Measurements from ENCODE around the gene PROCR. TPM values are rescaled to one million over a fixed set of nuclear protein-coding genes. Genes with fewer than 3 reads are reported as not detected.
"Not testable (repeated sequence)": the region's sequence is repeated elsewhere in the genome, so short reads cannot be mapped to it uniquely, and the experiment has no call there.

Gene PROCR
- total RNA-seq, 4 donors from 2014 or later: 18.3 to 74.7 (median 38.1) TPM

DNA sequence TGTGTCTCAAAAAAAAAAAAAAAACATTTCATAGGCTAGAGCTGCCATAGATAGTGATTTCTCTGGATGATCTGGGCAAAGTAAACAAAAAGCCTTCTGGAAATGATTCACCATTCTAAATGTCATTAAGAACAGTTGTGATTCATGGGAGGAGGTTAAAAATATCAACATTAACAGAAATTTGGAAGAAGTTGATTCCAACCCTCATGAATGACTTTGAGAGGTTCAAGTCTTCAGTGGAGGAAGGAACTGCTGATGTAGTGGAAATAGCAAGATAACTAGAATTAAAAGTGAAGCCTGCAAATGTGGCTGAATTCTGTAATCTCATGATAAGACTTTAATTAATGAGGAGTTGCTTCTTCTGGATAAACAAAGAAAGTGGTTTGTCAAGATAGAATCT lies 27.9 kb downstream of the PROCR start:
- Histone ChIP-seq H3K36me3 (peaks cover 0 to 6% (median 0%) of the 10 kb centered on the region in 4 donors), H3K9me3 (peaks cover 0 to 27% (median 13%) of the 10 kb centered on the region in 4 donors), H3K4me1 (no peaks in the 10 kb centered on the region), H3K4me3 (no peak overlapping the region), H3K27me3 (no peaks in the 10 kb centered on the region), H3K27ac (replicated peaks in 1 of 4) (no peak overlapping the region)
- DNase-seq (ENCODE audit: extremely low spot score): no peak
- TF ChIP-seq POLR2AphosphoS5 (IDR thresholded peaks at IDR 0.05) (no peak), POLR2A (IDR thresholded peaks at IDR 0.05; ENCODE audit: low read depth) (no peak), EP300 (IDR thresholded peaks at IDR 0.05) (no peak)
- TF ChIP-seq, protein P1, sequence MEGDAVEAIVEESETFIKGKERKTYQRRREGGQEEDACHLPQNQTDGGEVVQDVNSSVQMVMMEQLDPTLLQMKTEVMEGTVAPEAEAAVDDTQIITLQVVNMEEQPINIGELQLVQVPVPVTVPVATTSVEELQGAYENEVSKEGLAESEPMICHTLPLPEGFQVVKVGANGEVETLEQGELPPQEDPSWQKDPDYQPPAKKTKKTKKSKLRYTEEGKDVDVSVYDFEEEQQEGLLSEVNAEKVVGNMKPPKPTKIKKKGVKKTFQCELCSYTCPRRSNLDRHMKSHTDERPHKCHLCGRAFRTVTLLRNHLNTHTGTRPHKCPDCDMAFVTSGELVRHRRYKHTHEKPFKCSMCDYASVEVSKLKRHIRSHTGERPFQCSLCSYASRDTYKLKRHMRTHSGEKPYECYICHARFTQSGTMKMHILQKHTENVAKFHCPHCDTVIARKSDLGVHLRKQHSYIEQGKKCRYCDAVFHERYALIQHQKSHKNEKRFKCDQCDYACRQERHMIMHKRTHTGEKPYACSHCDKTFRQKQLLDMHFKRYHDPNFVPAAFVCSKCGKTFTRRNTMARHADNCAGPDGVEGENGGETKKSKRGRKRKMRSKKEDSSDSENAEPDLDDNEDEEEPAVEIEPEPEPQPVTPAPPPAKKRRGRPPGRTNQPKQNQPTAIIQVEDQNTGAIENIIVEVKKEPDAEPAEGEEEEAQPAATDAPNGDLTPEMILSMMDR (IDR thresholded peaks at IDR 0.05): no peak
- intact Hi-C loops (cut with DNase I): no loop called here

DNA sequence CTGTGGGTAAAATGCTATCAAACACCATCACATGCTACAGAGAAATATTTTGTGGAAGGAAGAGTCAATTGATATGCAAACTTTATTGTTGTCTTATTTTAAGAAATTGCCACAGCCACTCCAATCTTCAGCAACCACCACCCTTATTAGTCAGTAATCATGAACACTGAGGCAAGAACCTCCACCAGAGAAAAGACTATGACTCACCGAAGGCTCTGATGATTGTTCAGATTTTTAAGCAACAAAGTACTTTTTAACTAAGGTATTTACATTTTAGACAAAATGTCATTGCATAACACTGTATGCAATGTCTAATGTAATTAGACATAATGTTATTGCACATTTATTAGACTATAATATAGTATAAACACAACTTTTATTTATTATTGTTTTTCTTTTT lies 28.4 kb downstream of the PROCR start:
- no peaks in the 10 kb centered on the region for H3K27me3 ChIP-seq
- TF ChIP-seq POLR2AphosphoS5 (IDR thresholded peaks at IDR 0.05): no peak
- TF ChIP-seq POLR2A (IDR thresholded peaks at IDR 0.05; ENCODE audit: low read depth): no peak
- TF ChIP-seq, protein P1 (IDR thresholded peaks at IDR 0.05): no peak
- TF ChIP-seq EP300 (IDR thresholded peaks at IDR 0.05): no peak
- peaks cover 0 to 6% (median 0%) of the 10 kb centered on the region in 4 donors for H3K36me3 ChIP-seq
- H3K4me1 ChIP-seq: no peaks in the 10 kb centered on the region
- H3K27ac ChIP-seq (replicated peaks in 1 of 4): no peak overlapping the region
- H3K9me3 ChIP-seq: peaks cover 0 to 27% (median 13%) of the 10 kb centered on the region in 4 donors
- H3K4me3 ChIP-seq: no peak overlapping the region
- intact Hi-C loops (cut with DNase I): no loop called here
- WGBS: 93% methylated on average over 1 of the region's 1 CpG
- DNase-seq (ENCODE audit: extremely low spot score): no peak

DNA sequence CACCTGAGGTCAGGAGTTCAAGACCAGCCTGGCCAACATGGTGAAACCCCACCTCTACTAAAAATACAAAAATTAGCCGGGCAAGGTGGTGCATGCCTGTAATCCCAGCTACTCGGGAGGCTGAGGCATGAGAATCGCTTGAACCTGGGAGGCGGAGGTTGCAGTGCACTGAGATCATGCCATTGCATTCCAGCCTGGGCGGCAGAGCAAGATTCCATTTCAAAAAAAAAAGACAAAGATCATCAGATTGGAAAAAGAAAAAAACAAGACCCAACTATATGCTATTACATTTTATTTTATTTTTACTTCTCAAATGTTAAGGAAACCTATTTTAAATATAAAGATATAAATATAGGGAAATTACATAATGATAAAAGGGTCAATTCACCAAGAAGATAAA lies 29.6 kb downstream of the PROCR start:
- WGBS: 96% methylated on average over 5 of the region's 5 CpGs

DNA sequence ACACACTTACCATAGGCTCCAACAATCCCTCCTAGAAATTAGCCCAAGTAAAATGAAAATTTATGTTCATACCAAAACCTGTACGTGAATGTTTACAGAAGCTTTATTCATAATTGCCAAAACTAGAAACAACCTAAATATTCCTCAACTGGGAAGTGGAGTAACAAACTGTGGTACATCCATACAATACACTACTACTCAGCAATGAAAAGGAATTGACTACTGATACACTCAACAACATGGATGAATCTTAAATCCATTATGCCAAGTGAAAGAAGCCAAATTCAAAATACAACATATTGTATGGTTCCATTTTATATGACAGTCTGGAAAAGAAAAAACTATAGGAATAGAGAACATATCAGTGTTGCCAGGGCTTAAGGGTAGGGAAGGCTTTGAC lies 34.9 kb downstream of the PROCR start:
- Histone ChIP-seq H3K4me3 (no peak overlapping the region), H3K36me3 (peaks cover 0 to 3% (median 0%) of the 10 kb centered on the region in 4 donors), H3K4me1 (peaks cover 9 to 18% (median 15%) of the 10 kb centered on the region in 4 donors), H3K27ac (replicated peaks in 1 of 4) (peak overlapping the region in 2 of 4 donors; percentile 75 to 77), H3K9me3 (peaks cover 0 to 2% (median 0%) of the 10 kb centered on the region in 4 donors), H3K27me3 (no peaks in the 10 kb centered on the region)
- no peak for DNase-seq (ENCODE audit: extremely low spot score)
- intact Hi-C loops (cut with DNase I): loop anchor here (5.0 kb wide), 2 partner anchors 60 to 110 kb away; no protein-coding TSS in a partner anchor
- TF ChIP-seq EP300 (IDR thresholded peaks at IDR 0.05) (no peak), POLR2AphosphoS5 (IDR thresholded peaks at IDR 0.05) (no peak), POLR2A (IDR thresholded peaks at IDR 0.05; ENCODE audit: low read depth) (no peak)
- TF ChIP-seq, protein P1 (IDR thresholded peaks at IDR 0.05): no peak
- 90% methylated on average over 1 of the region's 1 CpG for WGBS

More for the DNA sequence above, 29.6 kb downstream of the PROCR start:
- H3K4me1 ChIP-seq; intact Hi-C loops (cut with DNase I); H3K36me3 ChIP-seq; H3K27ac ChIP-seq (replicated peaks in 1 of 4); H3K4me3 ChIP-seq; H3K27me3 ChIP-seq; DNase-seq (ENCODE audit: extremely low spot score): not testable (repeated sequence)
- peaks cover 0 to 22% (median 9%) of the 10 kb centered on the region in 4 donors for H3K9me3 ChIP-seq

DNA sequence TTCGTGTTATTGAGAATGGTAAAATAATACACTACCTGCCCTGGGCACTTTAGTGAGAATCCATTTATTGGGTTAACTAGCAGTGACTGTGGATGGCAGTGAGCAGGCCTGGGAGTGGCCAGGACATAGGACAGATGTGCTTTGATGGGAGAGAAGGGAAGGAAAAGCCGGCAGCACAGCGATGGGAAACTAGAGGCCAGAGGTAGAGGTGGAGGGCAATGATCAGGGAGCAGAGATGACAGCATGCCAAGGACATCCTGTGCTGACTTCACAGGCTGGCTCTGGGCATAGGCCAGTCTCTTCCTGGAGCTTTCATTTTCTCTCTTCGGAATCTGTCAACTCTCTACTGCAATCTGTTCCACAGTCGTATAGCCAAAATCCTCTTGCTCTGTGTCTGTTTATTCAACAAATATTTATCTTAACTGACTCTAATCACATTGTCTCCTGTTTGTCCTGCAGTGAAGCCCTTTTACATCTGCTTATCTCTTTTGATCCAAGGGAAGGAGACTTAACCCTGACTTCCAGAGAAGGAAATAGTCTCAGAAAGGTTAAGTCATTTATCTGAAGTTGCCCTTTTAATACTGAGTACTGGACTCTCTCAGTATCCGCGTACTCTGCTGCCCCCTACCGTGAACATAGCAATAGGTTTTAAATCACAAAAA lies 36.2 kb downstream of the PROCR start:
- intact Hi-C loops (cut with DNase I): loop anchor here (2.0 to 5.0 kb wide), 3 partner anchors 59 to 111 kb away; no protein-coding TSS in a partner anchor

More for the DNA sequence above, 36.2 kb downstream of the PROCR start:
- Histone ChIP-seq H3K4me3 (peak overlapping the region; percentile 25 to 44 (median 34)), H3K9me3 (peaks cover 0 to 2% (median 0%) of the 10 kb centered on the region in 4 donors), H3K27ac (replicated peaks in 1 of 4) (peak overlapping the region; percentile 75 to 79 (median 78)), H3K4me1 (peaks cover 9 to 18% (median 15%) of the 10 kb centered on the region in 4 donors), H3K36me3 (peaks cover 0 to 5% (median 0%) of the 10 kb centered on the region in 4 donors), H3K27me3 (no peaks in the 10 kb centered on the region)
- 21% methylated on average over 8 of the region's 8 CpGs for WGBS
- TF ChIP-seq, protein P1 (IDR thresholded peaks at IDR 0.05): peak; percentile 74 to 87 (median 75)
- TF ChIP-seq POLR2AphosphoS5 (IDR thresholded peaks at IDR 0.05) (peak; percentile 14 to 48), POLR2A (IDR thresholded peaks at IDR 0.05; ENCODE audit: low read depth) (no peak), EP300 (IDR thresholded peaks at IDR 0.05) (no peak)
- no peak for DNase-seq (ENCODE audit: extremely low spot score)

Data from esophagus muscularis mucosa (tissue), 4 donors.